BE2C (cell line): ENCODE results near the gene ATP2A2.

Experiments used
- DNase-seq: peaks from one replicate; pipeline ENCODE4 v3.0.0-alpha.2; 2020
- H3K27me3 ChIP-seq: fragments of 250-450 bp; sonication (Bioruptor Pico); 2 replicates; pipeline ENCODE4 v1.5.1; 2020; ENCODE audit warnings: mild to moderate bottlenecking
- H3K36me3 ChIP-seq: fragments of 250-450 bp; sonication (Bioruptor Pico); 2 replicates; pipeline ENCODE4 v1.5.1; 2020; ENCODE audit warnings: mild to moderate bottlenecking
- H3K4me1 ChIP-seq: fragments of 250-450 bp; sonication (Bioruptor Pico); 2 replicates; pipeline ENCODE4 v1.5.1; 2020
- H3K4me3 ChIP-seq: 2 replicates; pipeline ENCODE4 v1.5.1; 2011; ENCODE audit warnings: low read depth, low read length
- H3K9me3 ChIP-seq: fragments of 250-450 bp; sonication (Bioruptor Pico); 2 replicates; pipeline ENCODE4 v1.5.1; 2020
- TF ChIP-seq, protein P1 (sequence below): IDR thresholded peaks from 2 replicates; pipeline ENCODE4 v1.5.1; 2012; ENCODE audit warnings: mild to moderate bottlenecking, low read depth, low read length

The ATP2A2 gene

DNA sequence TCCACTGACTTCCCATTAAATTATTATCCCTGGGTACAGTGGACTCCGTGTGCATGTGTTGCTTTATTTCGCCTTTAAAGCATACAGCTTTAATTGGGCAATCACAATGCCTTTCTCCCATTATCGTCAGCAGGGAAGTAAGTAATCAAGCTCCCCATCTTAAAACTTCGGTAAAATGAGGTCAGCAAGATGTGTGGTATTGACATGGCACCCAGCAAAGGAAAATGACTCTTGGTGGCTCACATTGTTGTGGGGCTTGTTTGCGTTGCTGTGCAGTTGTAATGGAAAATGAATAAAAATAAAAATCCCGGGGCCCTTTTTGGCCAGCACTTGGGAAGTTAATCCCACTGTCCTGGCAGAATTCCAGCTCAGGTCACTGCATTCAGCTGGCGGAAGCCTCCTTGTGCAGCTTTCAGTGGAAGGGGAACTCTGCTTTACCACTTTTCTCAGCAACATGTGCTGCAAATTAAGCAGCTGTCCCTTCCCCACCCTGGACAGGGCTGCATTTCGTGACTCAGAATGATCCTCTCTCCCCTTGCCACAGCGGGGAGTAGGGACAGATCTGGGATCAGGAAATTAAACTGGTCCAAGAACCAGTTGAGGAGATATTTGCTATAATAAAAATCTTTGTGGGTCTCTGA lies 13.9 kb upstream of the ATP2A2 start:
- H3K4me3 ChIP-seq: peak overlapping the region; percentile 41
- TF ChIP-seq, protein P1, sequence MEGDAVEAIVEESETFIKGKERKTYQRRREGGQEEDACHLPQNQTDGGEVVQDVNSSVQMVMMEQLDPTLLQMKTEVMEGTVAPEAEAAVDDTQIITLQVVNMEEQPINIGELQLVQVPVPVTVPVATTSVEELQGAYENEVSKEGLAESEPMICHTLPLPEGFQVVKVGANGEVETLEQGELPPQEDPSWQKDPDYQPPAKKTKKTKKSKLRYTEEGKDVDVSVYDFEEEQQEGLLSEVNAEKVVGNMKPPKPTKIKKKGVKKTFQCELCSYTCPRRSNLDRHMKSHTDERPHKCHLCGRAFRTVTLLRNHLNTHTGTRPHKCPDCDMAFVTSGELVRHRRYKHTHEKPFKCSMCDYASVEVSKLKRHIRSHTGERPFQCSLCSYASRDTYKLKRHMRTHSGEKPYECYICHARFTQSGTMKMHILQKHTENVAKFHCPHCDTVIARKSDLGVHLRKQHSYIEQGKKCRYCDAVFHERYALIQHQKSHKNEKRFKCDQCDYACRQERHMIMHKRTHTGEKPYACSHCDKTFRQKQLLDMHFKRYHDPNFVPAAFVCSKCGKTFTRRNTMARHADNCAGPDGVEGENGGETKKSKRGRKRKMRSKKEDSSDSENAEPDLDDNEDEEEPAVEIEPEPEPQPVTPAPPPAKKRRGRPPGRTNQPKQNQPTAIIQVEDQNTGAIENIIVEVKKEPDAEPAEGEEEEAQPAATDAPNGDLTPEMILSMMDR: no peak

DNA sequence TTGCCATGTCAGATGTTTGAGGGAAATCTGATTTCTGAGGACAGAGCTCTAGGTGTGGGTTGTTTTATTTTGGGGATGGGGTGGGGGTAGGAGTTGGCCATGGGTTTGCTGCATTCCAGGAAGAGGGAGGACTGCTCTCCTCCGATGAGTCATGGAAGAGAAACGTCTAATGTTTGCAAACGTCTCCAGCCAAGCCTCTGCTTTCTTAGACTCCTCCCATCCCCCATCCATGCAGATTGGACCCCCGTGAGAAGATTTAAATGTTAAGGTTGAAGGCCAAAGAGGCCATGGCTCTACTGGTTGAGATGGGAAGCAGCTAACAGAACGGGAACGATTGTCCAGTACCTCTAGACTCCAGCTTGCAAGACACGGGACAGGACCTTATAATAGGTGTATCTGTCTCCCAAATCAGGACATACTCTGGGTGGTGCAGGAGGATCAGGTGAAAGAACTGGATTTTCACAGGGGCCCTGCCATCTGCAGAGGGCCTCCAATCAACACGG lies 11.4 kb upstream of the ATP2A2 start:
- no peak for DNase-seq
- TF ChIP-seq, protein P1: no peak

More for the DNA sequence above, 13.9 kb upstream of the ATP2A2 start:
- Histone ChIP-seq H3K9me3 (no peaks in the 10 kb centered on the region), H3K36me3 (no peaks in the 10 kb centered on the region), H3K4me1 (peaks cover 16% of the 10 kb centered on the region), H3K27me3 (no peaks in the 10 kb centered on the region)
- peak; percentile 77 for DNase-seq

DNA sequence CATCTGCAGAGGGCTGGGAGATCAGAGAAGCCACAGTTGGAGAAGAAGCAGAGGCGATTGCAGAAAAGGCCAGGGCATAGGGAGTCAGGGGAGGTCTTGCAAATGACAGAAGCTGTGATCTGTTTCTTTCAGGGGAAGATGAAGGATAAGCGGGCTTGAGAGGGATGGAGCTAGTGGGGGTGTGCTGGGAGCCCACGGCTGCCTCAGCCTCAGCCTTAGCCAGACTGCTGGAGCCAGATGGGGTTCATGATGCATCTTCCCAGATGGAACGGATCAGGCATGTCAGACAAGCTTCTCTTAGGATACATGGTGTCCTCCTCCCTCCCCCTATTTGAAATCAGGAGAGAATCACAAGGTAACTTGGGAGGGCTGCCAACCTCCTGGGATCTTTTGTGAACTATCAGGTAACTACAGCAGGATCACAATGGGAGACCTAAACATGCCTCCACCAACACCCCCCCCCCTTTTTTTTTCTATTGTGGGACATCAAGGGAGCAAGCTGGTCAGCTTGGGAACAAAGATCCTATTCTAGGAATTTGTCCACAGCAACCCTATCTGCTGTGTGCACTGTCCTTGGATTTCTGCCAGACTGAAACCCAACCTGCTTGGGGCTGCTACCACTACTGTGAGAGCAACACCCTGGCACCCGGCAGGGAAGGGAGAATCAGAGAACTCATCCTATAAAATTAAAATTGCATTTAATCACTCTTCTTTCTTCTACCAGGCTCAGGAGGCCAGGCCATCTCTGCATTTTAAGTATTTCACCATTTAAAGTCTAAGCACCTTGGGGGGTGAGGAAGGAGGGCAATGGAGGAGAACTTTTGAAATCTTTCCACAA lies 10.7 kb upstream of the ATP2A2 start:
- no peaks in the 10 kb centered on the region for H3K9me3 ChIP-seq
- peak; percentile 68 for DNase-seq
- no peaks in the 10 kb centered on the region for H3K27me3 ChIP-seq
- peaks cover 16% of the 10 kb centered on the region for H3K4me1 ChIP-seq
- TF ChIP-seq, protein P1: no peak
- H3K4me3 ChIP-seq: peak overlapping the region; percentile 1; the same call in 1 of the 2 replicates
- H3K36me3 ChIP-seq: no peaks in the 10 kb centered on the region

More for the DNA sequence above, 11.4 kb upstream of the ATP2A2 start:
- Histone ChIP-seq H3K4me3 (peak overlapping the region; percentile 1; the same call in 1 of the 2 replicates), H3K36me3 (no peaks in the 10 kb centered on the region), H3K4me1 (peaks cover 16% of the 10 kb centered on the region), H3K9me3 (no peaks in the 10 kb centered on the region), H3K27me3 (no peaks in the 10 kb centered on the region)

DNA sequence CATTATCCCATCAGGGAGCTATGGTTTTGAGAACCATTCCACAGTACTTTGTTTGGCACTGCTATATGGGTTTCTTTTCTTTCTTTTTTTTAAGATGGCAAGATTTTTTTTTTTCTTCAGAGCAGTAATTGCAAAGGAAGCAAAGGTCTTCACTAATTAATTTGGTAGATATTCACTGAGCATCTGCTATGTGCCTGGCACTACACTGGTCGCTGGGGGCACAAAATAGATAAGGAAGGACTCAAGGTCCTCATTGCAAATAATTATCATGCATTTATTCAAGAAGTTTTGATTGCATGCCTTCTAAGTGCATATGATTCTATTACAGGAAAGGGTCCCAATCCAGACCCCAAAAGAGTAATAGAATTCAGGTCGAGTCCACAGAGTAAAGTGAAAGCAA lies 10.0 kb upstream of the ATP2A2 start:
- no peak for DNase-seq
- Histone ChIP-seq H3K4me3 (no peak overlapping the region), H3K9me3 (no peaks in the 10 kb centered on the region), H3K4me1 (peaks cover 16% of the 10 kb centered on the region), H3K36me3 (no peaks in the 10 kb centered on the region), H3K27me3 (no peaks in the 10 kb centered on the region)
- TF ChIP-seq, protein P1: no peak

DNA sequence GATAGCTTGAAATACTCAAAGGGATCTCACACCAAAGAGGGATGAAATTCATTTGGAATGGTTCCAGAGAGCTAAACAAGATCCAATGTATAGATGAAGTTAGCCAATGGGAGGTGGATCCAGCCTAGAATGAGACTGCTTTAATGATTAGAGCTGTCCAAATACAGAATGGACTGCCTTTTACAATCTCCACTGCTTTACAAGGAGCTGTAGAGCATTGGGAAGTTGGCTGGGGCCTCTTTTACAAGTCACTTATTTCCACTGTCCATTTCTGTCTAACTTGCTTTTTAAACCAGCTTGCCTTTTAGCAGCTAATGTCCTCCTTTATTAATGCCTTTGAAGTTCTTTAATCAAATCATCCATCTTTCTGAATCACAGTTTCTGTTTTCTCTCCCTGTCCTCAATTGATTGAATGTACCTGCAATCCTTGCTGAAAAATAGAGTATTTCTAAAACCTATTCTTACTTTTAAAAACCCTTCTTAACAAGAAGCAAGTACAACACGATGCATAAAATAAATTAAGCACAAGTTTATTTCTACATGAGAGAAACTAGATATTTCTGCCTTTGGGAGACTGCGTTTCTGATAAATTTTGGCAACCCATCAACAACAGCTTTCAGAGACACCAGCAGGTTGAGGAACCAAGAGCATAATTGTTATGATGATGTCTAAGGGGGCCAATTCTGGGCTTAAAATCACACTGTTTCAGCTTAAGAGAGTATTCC lies 3.4 kb upstream of the ATP2A2 start:
- H3K36me3 ChIP-seq: peaks cover 5% of the 10 kb centered on the region
- TF ChIP-seq, protein P1: no peak
- peaks cover 9% of the 10 kb centered on the region for H3K4me1 ChIP-seq
- no peak for DNase-seq
- no peaks in the 10 kb centered on the region for H3K27me3 ChIP-seq
- H3K9me3 ChIP-seq: no peaks in the 10 kb centered on the region
- no peak overlapping the region for H3K4me3 ChIP-seq
